K562 (cell line): ENCODE results near the gene POTEG. TPM values are rescaled to one million over a fixed set of nuclear protein-coding genes. Genes with fewer than 3 reads are reported as not detected.
"Not testable (repeated sequence)": the region's sequence is repeated elsewhere in the genome, so short reads cannot be mapped to it uniquely, and the experiment has no call there.

Source experiments
- ATAC-seq: fragments of 200-7000 bp; cut with Tn5 transposase; 3 replicates; pipeline ENCODE4 v1.9.1; 2020; ENCODE audit warnings: moderate library complexity
- BruUV-seq: library from RNA; stranded (reverse); fragments of 400-500 nt; replicated peaks from 2 replicates; lab custom pipeline; 2021; lab: Mats Ljungman, UMichigan
- CTCF ChIA-PET: fragments of 300-600 bp; formaldehyde crosslinking; extraction: SDS; loops from one replicate; lab custom pipeline; 2021; ENCODE audit warnings: low intra/inter-chr PET ratio; lab: Yijun Ruan, JAX
- POLR2A ChIA-PET: fragments of 300-600, 350-650 bp; sonication (Branson Sonifier 250); formaldehyde crosslinking; extraction: SDS; loops from one replicate; lab custom pipeline; 2021; ENCODE audit warnings: antibody characterized with exemption, inconsistent platforms; lab: Yijun Ruan, JAX
- DNase-seq, 4 experiments: peaks; one replicate each; pipeline versions ENCODE4 v3.0.0 to v3.0.0-alpha.2; 2011 to 2018; ENCODE audit warnings: low spot score in 3 of 4, mixed read lengths in 3 of 4; ENCODE audit errors: extremely low read depth in 1 of 4
- FAIRE-seq: peaks from 2 replicates; lab custom pipeline; 2011; peaks lifted over from hg19 to GRCh38; lab: Jason Lieb, UNC
- H2AFZ ChIP-seq: 2 replicates; pipeline ENCODE4 v1.6.0; 2011; ENCODE audit warnings: low read depth, low read length, control low read depth, inconsistent platforms
- H3K27ac ChIP-seq: fragments of 200-600 bp; 3 replicates; pipeline ENCODE4 v1.8.0; 2011; ENCODE audit warnings: low read depth, mild to moderate bottlenecking, control low read depth, inconsistent platforms, low read length, moderate library complexity, mixed read lengths; ENCODE audit errors: extremely low read depth
- H3K27me3 ChIP-seq, 2 experiments: fragments of 300-600 bp in 1 of 2; 2 replicates in 1 of 2; 3 replicates in 1 of 2; pipeline versions ENCODE4 v1.6.0 to v1.8.0; 2011; ENCODE audit warnings: inconsistent platforms in 2 of 2, low read length in 2 of 2, mild to moderate bottlenecking in 1 of 2, mixed read lengths in 1 of 2, moderate library complexity in 1 of 2; ENCODE audit not compliant: control insufficient read depth in 2 of 2, insufficient read depth in 2 of 2
- H3K36me3 ChIP-seq: fragments of 300-600 bp; 3 replicates; pipeline ENCODE4 v1.8.0; 2011; ENCODE audit warnings: mild to moderate bottlenecking, low read length, inconsistent platforms; ENCODE audit not compliant: control insufficient read depth, insufficient read depth
- H3K4me1 ChIP-seq, 2 experiments: fragments of 200-600 bp in 1 of 2; replicated peaks in 1 of 2; 2 replicates in 1 of 2; 3 replicates in 1 of 2; pipeline versions ENCODE4 v1.5.1 to v1.8.0; 2011; ENCODE audit warnings: inconsistent platforms in 2 of 2, low read length in 2 of 2, mild to moderate bottlenecking in 1 of 2, mixed read lengths in 1 of 2, moderate library complexity in 1 of 2; ENCODE audit not compliant: control insufficient read depth in 2 of 2, insufficient read depth in 2 of 2
- H3K4me2 ChIP-seq: 2 replicates; pipeline ENCODE4 v1.6.1; 2011; ENCODE audit warnings: low read length, control low read depth, inconsistent platforms, mixed read lengths; ENCODE audit not compliant: insufficient read depth
- H3K4me3 ChIP-seq: fragments of 200-600 bp; sonication (generic), shearing (Covaris generic); 2 replicates; pipeline ENCODE4 v1.5.1; 2016; ENCODE audit warnings: control low read depth, inconsistent platforms
- H3K79me2 ChIP-seq: fragments of 200-600 bp; 3 replicates; pipeline ENCODE4 v1.8.0; 2011; ENCODE audit warnings: low read length, inconsistent platforms; ENCODE audit not compliant: control insufficient read depth, insufficient read depth
- H3K9ac ChIP-seq, 2 experiments: 2 replicates each; pipeline versions ENCODE4 v1.6.0 to v1.6.1; 2011; ENCODE audit warnings: low read depth in 2 of 2, low read length in 2 of 2, control low read depth in 1 of 2, inconsistent platforms in 1 of 2, mild to moderate bottlenecking in 1 of 2, mixed read lengths in 1 of 2; ENCODE audit not compliant: insufficient read depth in 1 of 2
- H3K9me1 ChIP-seq: one replicate; pipeline ENCODE4 v1.6.0; 2011; ENCODE audit warnings: inconsistent platforms, mild to moderate bottlenecking, low read length, moderate library complexity; ENCODE audit not compliant: control insufficient read depth, insufficient read depth
- H3K9me3 ChIP-seq: replicated peaks from 2 replicates; pipeline ENCODE4 v1.5.1; 2011; ENCODE audit warnings: low read depth, low read length, inconsistent platforms; ENCODE audit not compliant: control insufficient read depth, insufficient read depth
- H4K20me1 ChIP-seq: replicated peaks from 2 replicates; pipeline ENCODE4 v1.6.1; 2011; ENCODE audit warnings: low read length, inconsistent platforms, mixed read lengths; ENCODE audit not compliant: control insufficient read depth, insufficient read depth
- WGBS: fragments of 100-300 bp; shearing (Covaris generic); methylation state at CpG from one replicate; pipeline ENCODE4 v1.1.6; 2016; ENCODE audit warnings: low coverage, mixed read lengths; ENCODE audit not compliant: insufficient coverage; ENCODE audit errors: missing lambda C conversion rate; 5-methylcytosine and 5-hydroxymethylcytosine counted together
- in situ Hi-C: fragments of 300-500 bp; cut with MboI; formaldehyde crosslinking; loops from 4 replicates; pipeline ENCODE4 v1.15.0; 2018; ENCODE audit warnings: inconsistent platforms, mixed read lengths
- intact Hi-C: fragments of 100-400 bp; cut with micrococcal nuclease; formaldehyde crosslinking; loops from 2 replicates; pipeline ENCODE4 v1.14.2; 2022
- polyA plus RNA-seq, 8 experiments: library from polyadenylated mRNA; depleted of rRNA in 4 of 8; stranded (reverse) in 5 of 8; unstranded in 3 of 8; fragments of >200 nt; fragmentation: Nextera tagmentation in 2 of 8; fragmentation: Illumina TruSeq in 1 of 8; extraction: Ambion mirVana in 2 of 8; extraction: Trizol in 1 of 8; gene quantifications; 2 replicates each; pipeline versions ENCODE4 v1.2.1 to v1.2.3, GENCODE V29; 2011 to 2014; ENCODE audit warnings: inconsistent platforms in 1 of 8, missing spikeins in 1 of 8
- total RNA-seq, 7 experiments: library from RNA; depleted of rRNA in 6 of 7; stranded (reverse); fragments of >200 nt in 6 of 7; fragmentation: Illumina TruSeq in 2 of 7; extraction: Trizol in 2 of 7; gene quantifications; 2 replicates each; pipeline versions ENCODE4 v1.2.1 to v1.2.3, GENCODE V29; 2011 to 2021; ENCODE audit warnings: low replicate concordance in 1 of 7

POTEG gene
- total and polyA plus RNA-seq, 9 of the 15 experiments (the other 6 are each of a cell fraction or from before 2014, with no cell fraction given), result not detected

DNA sequence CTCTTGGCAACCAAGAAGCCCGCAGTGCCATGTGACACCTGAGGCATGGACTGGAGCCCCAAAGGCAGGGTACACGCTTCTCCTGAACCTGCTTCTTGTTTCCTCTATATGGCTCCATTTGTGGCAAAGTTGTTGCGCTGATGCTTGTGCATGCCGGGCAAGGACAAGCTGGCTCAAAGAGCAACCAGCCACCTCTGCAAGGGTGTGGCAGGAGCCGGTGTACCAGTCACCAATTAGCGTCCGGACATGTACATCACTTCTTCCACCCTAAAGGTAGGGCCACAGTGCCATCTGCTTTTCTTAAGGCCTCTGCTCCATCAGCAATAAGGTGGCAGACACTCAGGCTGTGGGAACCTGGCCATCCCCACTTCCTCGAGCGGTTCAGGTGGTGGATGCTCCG, 43.9 kb downstream of the POTEG start:
- FAIRE-seq, H3K79me2 ChIP-seq, H3K4me3 ChIP-seq, H2AFZ ChIP-seq, H3K27ac ChIP-seq, POLR2A ChIA-PET, DNase-seq, H4K20me1 ChIP-seq, H3K9ac ChIP-seq, H3K36me3 ChIP-seq, ATAC-seq, intact Hi-C loops, H3K4me1 ChIP-seq, BruUV-seq, H3K27me3 ChIP-seq, H3K9me1 ChIP-seq, CTCF ChIA-PET, in situ Hi-C loops, H3K9me3 ChIP-seq, H3K4me2 ChIP-seq: not testable (repeated sequence)
- under 1% methylated on average over 10 of the region's 10 CpGs for WGBS

DNA sequence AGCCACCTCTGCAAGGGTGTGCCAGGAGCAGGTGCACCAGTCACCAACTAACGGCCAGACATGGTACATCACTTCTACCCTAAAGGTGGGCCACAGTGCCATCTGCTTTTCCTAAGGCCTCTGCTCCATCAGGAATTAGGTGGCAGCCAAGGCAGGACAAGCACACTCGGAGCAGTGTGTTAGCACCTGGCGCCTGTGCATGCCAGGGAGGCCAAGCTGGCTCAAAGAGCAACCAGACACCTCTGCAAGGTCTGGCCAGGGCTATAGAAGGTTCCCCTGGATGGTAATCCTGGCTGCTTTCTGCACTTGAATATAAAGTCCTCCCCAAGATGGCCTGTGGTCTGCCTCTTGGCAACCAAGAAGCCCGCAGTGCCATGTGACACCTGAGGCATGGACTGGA, 45.4 kb downstream of the POTEG start:
- H3K9ac ChIP-seq, H4K20me1 ChIP-seq, intact Hi-C loops, in situ Hi-C loops, CTCF ChIA-PET, H3K4me1 ChIP-seq, H3K9me3 ChIP-seq, FAIRE-seq, H3K36me3 ChIP-seq, POLR2A ChIA-PET, BruUV-seq, H3K4me3 ChIP-seq, ATAC-seq, DNase-seq, H3K27ac ChIP-seq, H3K79me2 ChIP-seq, H3K9me1 ChIP-seq, H3K27me3 ChIP-seq, H3K4me2 ChIP-seq, H2AFZ ChIP-seq: not testable (repeated sequence)
- WGBS, result 0% methylated on average over 2 of the region's 4 CpGs

DNA sequence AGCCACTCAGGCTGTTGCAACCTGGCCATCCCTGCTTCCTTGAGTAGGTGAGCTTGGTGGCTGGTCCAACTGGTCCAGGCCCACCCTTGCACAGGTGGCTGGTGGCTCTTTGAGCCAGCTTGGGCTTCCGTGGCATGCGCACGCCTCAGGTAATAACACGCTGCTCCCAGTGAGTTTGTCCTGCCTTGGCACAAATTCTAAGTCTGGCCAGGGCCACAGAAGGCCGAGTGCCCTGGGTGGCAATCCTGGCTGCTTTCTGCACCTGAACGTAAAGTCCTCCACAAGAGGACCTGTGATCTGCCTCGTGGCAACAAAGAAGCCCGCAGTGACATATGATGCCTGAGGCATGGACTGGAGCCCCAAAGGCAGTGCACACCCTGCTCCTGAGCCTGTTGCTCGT, 47.1 kb downstream of the POTEG start:
- intact Hi-C loops, H3K9ac ChIP-seq, H4K20me1 ChIP-seq, H3K4me1 ChIP-seq, H3K9me3 ChIP-seq, BruUV-seq, CTCF ChIA-PET, H3K4me3 ChIP-seq, H2AFZ ChIP-seq, H3K9me1 ChIP-seq, ATAC-seq, H3K79me2 ChIP-seq, FAIRE-seq, H3K36me3 ChIP-seq, DNase-seq, in situ Hi-C loops, H3K27me3 ChIP-seq, POLR2A ChIA-PET, H3K4me2 ChIP-seq, H3K27ac ChIP-seq: not testable (repeated sequence)
- 0% methylated on average over 9 of the region's 9 CpGs for WGBS

DNA sequence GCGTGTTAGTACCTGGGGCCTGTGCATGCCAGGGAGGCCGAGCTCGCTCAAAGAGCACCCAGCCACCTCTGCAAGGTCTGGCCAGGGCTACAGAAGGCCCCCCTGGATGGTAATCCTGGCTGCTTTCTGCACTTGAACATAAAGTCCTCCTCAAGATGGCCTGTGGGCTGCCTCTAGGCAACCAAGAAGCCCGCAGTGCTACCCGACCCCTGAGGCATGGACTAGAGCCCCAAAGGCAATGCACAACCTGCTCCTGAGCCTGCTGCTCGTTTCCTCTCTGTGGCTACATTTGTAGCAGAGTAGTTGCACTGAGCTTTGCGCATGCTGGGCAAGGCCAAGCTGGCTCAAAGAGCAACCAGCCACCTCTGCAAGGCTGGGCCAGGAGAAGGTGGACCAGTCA, 47.8 kb downstream of the POTEG start:
- WGBS, result 4% methylated on average over 3 of the region's 7 CpGs
- H3K79me2 ChIP-seq, in situ Hi-C loops, H3K36me3 ChIP-seq, FAIRE-seq, CTCF ChIA-PET, H3K9me1 ChIP-seq, intact Hi-C loops, H3K9ac ChIP-seq, BruUV-seq, POLR2A ChIA-PET, H3K9me3 ChIP-seq, H3K27me3 ChIP-seq, H3K27ac ChIP-seq, H3K4me3 ChIP-seq, DNase-seq, ATAC-seq, H3K4me2 ChIP-seq, H2AFZ ChIP-seq, H4K20me1 ChIP-seq, H3K4me1 ChIP-seq: not testable (repeated sequence)
